ENCODE data around the gene PARVB.
"Not testable (repeated sequence)": the region's sequence is repeated elsewhere in the genome, so short reads cannot be mapped to it uniquely, and the experiment has no call there.

DNA sequence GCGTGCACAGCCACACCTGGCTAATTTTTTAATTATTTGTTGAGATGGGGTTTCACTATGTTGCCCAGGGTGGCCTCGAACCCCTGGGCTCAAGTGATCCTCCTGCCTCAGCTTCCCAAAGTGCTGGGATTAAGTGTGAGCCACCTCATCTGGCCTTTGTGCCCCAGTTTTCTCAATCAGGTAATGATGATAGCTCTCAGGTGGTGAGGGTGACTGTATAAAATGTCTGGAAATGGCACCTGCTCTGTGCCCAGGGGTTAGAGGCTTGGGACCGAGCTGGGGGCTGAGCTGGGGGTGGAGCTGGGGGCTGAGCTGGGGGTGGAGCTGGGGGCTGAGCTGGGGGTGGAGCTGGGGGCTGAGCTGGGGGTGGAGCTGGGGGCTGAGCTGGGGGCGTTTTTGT lies 32.5 kb downstream of the PARVB start:
- TF ChIP-seq PRDM6, ZNF324, CTCF, ZNF580 (tag by site-specific recombination; IDR thresholded peaks at IDR 0.05): not testable (repeated sequence)

All from HEK293 (cell line).